ENCODE results near the gene SIRPD. TPM values are rescaled to one million over a fixed set of nuclear protein-coding genes. Genes with fewer than 3 reads are reported as not detected.
A peak's percentile ranks its signal among the peaks of the same experiment; 100 is the strongest.

The SIRPD gene
- total RNA-seq, 2 donors from 2014 or later, result not detected

DNA sequence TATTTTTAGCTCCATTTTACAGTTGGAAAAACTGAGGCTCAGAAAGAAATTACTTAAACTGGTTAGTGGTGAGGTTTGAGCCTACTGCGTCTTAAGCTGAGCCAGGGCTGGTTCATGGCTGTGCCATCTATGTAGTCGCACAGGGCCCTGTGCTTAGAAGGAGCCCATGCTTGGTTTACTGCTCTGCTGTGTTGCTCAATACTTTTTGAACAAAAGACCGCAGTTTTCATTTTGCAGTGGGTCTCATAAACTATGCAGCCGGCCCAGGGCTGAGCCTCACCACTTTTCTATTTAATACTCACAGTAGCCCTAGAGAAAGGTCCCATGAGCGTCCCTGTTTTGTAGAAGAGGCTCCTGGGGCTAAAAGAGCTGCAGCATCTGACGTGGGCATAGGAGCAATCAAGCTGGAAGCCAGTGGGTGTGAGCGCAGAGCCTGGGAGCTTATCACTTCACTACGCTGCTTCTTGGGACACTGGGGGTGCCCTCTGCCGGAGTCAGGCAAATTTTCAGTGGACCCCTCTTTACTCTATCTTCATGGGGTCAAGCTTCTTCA is 66.8 kb downstream of the SIRPD start:
- WGBS, 2 donors, result 53 to 61% methylated on average over 6 to 9 of the region's 9 CpGs
- no peak for DNase-seq
- ATAC-seq, result no peak
- Histone ChIP-seq H3K27me3 (no peaks in the 10 kb centered on the region), H3K36me3 (replicated peaks in 1 of 2; ENCODE audit: insufficient read depth in 1 of 2, low read depth in 2 of 2) (no peaks in the 10 kb centered on the region), H3K9me3 (no peaks in the 10 kb centered on the region), H3K4me1 (no peaks in the 10 kb centered on the region), H3K4me3 (no peak overlapping the region), H3K27ac (peak overlapping the region in 2 of 4 donors; percentile 27 to 77)
- no peak for TF ChIP-seq CTCF (IDR thresholded peaks at IDR 0.05)
- TF ChIP-seq POLR2A (IDR thresholded peaks at IDR 0.05), result no peak
- intact Hi-C loops (cut with DNase I), result no loop called here

GRCh38 chr20:1489764-1490436 is 67.6 kb downstream of the SIRPD start:
- H3K4me3 ChIP-seq, result no peak overlapping the region
- TF ChIP-seq POLR2A (IDR thresholded peaks at IDR 0.05) (peak in 1 of 3 donors; percentile 52), CTCF (IDR thresholded peaks at IDR 0.05) (no peak)
- 55 to 66% methylated on average over 6 of the region's 6 CpGs for WGBS, 2 donors

GRCh38 chr20:1489325-1489724 is 68.2 kb downstream of the SIRPD start:
- no peak for ATAC-seq

More at GRCh38 chr20:1489764-1490436, 67.6 kb downstream of the SIRPD start:
- H3K9me3 ChIP-seq, result no peaks in the 10 kb centered on the region
- no peaks in the 10 kb centered on the region for H3K4me1 ChIP-seq
- ATAC-seq (no peak), DNase-seq (peak in 1 of 4 donors; percentile 57)
- no peaks in the 10 kb centered on the region for H3K27me3 ChIP-seq
- H3K36me3 ChIP-seq (replicated peaks in 1 of 2; ENCODE audit: insufficient read depth in 1 of 2, low read depth in 2 of 2), result no peaks in the 10 kb centered on the region
- intact Hi-C loops (cut with DNase I), result no loop called here
- H3K27ac ChIP-seq, result peak overlapping the region in 1 of 4 donors; percentile 77

GRCh38 chr20:1486566-1486965 is 70.9 kb downstream of the SIRPD start:
- no peak overlapping the region for H3K27ac ChIP-seq
- H3K4me1 ChIP-seq, result no peaks in the 10 kb centered on the region
- DNase-seq (no peak), ATAC-seq (no peak)
- no peaks in the 10 kb centered on the region for H3K27me3 ChIP-seq
- no peak overlapping the region for H3K4me3 ChIP-seq
- no peaks in the 10 kb centered on the region for H3K36me3 ChIP-seq (replicated peaks in 1 of 2; ENCODE audit: insufficient read depth in 1 of 2, low read depth in 2 of 2)
- intact Hi-C loops (cut with DNase I), result no loop called here
- 25 to 47% methylated on average over 2 of the region's 2 CpGs for WGBS, 2 donors
- no peak for TF ChIP-seq CTCF (IDR thresholded peaks at IDR 0.05)
- TF ChIP-seq POLR2A (IDR thresholded peaks at IDR 0.05), result no peak
- no peaks in the 10 kb centered on the region for H3K9me3 ChIP-seq

More at GRCh38 chr20:1489325-1489724, 68.2 kb downstream of the SIRPD start:
- no peak for DNase-seq
- no peak for TF ChIP-seq POLR2A (IDR thresholded peaks at IDR 0.05)
- TF ChIP-seq CTCF (IDR thresholded peaks at IDR 0.05), result no peak
- Histone ChIP-seq H3K9me3 (no peaks in the 10 kb centered on the region), H3K4me3 (no peak overlapping the region), H3K4me1 (no peaks in the 10 kb centered on the region), H3K27ac (peak overlapping the region in 1 of 4 donors; percentile 77), H3K27me3 (no peaks in the 10 kb centered on the region), H3K36me3 (replicated peaks in 1 of 2; ENCODE audit: insufficient read depth in 1 of 2, low read depth in 2 of 2) (no peaks in the 10 kb centered on the region)
- 52 to 64% methylated on average over 2 of the region's 2 CpGs for WGBS, 2 donors
- intact Hi-C loops (cut with DNase I), result no loop called here

Data from body of pancreas (tissue), 4 donors.